ENCODE measurements around the gene ADAMTS4.

DNA sequence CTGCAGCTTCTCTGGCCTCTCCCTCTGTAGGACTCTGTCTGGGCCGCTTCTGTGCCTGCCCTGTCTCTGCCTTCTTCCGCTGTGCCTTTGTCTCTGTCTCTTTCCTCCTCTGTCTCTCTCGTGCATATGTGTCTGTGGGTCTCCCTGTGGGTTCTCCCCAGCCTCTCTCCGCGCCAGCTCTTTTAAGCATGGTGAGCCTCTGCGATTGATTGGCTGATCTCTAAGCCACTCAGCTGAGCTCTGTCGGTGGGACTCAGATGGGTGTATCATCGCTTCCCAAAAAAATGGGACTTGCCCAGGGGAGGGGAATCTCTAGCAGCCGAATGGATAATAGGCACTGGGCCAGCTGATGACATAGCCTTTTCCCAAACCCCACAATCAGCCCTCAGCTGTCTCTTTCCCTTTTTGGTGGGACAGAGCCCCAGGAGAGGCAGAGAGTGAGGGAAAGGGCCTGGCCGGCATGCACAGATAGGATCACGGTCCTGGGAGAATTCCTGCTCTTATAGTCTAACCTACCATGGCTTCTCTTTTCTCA is at the start of gene ADAMTS4:
- TF ChIP-seq, protein P1, sequence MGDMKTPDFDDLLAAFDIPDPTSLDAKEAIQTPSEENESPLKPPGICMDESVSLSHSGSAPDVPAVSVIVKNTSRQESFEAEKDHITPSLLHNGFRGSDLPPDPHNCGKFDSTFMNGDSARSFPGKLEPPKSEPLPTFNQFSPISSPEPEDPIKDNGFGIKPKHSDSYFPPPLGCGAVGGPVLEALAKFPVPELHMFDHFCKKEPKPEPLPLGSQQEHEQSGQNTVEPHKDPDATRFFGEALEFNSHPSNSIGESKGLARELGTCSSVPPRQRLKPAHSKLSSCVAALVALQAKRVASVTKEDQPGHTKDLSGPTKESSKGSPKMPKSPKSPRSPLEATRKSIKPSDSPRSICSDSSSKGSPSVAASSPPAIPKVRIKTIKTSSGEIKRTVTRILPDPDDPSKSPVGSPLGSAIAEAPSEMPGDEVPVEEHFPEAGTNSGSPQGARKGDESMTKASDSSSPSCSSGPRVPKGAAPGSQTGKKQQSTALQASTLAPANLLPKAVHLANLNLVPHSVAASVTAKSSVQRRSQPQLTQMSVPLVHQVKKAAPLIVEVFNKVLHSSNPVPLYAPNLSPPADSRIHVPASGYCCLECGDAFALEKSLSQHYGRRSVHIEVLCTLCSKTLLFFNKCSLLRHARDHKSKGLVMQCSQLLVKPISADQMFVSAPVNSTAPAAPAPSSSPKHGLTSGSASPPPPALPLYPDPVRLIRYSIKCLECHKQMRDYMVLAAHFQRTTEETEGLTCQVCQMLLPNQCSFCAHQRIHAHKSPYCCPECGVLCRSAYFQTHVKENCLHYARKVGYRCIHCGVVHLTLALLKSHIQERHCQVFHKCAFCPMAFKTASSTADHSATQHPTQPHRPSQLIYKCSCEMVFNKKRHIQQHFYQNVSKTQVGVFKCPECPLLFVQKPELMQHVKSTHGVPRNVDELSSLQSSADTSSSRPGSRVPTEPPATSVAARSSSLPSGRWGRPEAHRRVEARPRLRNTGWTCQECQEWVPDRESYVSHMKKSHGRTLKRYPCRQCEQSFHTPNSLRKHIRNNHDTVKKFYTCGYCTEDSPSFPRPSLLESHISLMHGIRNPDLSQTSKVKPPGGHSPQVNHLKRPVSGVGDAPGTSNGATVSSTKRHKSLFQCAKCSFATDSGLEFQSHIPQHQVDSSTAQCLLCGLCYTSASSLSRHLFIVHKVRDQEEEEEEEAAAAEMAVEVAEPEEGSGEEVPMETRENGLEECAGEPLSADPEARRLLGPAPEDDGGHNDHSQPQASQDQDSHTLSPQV (IDR thresholded peaks at IDR 0.05) = peak; percentile 15; the same call in 1 of the 2 replicates
- TF ChIP-seq, protein P2, sequence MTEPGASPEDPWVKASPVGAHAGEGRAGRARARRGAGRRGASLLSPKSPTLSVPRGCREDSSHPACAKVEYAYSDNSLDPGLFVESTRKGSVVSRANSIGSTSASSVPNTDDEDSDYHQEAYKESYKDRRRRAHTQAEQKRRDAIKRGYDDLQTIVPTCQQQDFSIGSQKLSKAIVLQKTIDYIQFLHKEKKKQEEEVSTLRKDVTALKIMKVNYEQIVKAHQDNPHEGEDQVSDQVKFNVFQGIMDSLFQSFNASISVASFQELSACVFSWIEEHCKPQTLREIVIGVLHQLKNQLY (CRISPR knock-in tag; conservative IDR thresholded peaks at IDR 0.05) = no peak
- TF ChIP-seq CBX2 (IDR thresholded peaks at IDR 0.05; ENCODE audit: insufficient read depth, low read length, poor library complexity, severe bottlenecking) (no peak), BRCA1 (IDR thresholded peaks at IDR 0.05) (no peak), BRCA1 (CRISPR knock-in tag; IDR thresholded peaks at IDR 0.05) (no peak), RFX5 (IDR thresholded peaks at IDR 0.05; ENCODE audit: low read depth, low read length) (no peak), HDAC2 (IDR thresholded peaks at IDR 0.05) (no peak), MTA3 (IDR thresholded peaks at IDR 0.05; ENCODE audit: borderline replicate concordance) (no peak), POLR2A (conservative IDR thresholded peaks at IDR 0.05) (peak; percentile 67), XRCC3 (IDR thresholded peaks at IDR 0.05) (no peak), CREM (IDR thresholded peaks at IDR 0.05; ENCODE audit: low read depth) (no peak)
- TF ChIP-seq, protein P3, sequence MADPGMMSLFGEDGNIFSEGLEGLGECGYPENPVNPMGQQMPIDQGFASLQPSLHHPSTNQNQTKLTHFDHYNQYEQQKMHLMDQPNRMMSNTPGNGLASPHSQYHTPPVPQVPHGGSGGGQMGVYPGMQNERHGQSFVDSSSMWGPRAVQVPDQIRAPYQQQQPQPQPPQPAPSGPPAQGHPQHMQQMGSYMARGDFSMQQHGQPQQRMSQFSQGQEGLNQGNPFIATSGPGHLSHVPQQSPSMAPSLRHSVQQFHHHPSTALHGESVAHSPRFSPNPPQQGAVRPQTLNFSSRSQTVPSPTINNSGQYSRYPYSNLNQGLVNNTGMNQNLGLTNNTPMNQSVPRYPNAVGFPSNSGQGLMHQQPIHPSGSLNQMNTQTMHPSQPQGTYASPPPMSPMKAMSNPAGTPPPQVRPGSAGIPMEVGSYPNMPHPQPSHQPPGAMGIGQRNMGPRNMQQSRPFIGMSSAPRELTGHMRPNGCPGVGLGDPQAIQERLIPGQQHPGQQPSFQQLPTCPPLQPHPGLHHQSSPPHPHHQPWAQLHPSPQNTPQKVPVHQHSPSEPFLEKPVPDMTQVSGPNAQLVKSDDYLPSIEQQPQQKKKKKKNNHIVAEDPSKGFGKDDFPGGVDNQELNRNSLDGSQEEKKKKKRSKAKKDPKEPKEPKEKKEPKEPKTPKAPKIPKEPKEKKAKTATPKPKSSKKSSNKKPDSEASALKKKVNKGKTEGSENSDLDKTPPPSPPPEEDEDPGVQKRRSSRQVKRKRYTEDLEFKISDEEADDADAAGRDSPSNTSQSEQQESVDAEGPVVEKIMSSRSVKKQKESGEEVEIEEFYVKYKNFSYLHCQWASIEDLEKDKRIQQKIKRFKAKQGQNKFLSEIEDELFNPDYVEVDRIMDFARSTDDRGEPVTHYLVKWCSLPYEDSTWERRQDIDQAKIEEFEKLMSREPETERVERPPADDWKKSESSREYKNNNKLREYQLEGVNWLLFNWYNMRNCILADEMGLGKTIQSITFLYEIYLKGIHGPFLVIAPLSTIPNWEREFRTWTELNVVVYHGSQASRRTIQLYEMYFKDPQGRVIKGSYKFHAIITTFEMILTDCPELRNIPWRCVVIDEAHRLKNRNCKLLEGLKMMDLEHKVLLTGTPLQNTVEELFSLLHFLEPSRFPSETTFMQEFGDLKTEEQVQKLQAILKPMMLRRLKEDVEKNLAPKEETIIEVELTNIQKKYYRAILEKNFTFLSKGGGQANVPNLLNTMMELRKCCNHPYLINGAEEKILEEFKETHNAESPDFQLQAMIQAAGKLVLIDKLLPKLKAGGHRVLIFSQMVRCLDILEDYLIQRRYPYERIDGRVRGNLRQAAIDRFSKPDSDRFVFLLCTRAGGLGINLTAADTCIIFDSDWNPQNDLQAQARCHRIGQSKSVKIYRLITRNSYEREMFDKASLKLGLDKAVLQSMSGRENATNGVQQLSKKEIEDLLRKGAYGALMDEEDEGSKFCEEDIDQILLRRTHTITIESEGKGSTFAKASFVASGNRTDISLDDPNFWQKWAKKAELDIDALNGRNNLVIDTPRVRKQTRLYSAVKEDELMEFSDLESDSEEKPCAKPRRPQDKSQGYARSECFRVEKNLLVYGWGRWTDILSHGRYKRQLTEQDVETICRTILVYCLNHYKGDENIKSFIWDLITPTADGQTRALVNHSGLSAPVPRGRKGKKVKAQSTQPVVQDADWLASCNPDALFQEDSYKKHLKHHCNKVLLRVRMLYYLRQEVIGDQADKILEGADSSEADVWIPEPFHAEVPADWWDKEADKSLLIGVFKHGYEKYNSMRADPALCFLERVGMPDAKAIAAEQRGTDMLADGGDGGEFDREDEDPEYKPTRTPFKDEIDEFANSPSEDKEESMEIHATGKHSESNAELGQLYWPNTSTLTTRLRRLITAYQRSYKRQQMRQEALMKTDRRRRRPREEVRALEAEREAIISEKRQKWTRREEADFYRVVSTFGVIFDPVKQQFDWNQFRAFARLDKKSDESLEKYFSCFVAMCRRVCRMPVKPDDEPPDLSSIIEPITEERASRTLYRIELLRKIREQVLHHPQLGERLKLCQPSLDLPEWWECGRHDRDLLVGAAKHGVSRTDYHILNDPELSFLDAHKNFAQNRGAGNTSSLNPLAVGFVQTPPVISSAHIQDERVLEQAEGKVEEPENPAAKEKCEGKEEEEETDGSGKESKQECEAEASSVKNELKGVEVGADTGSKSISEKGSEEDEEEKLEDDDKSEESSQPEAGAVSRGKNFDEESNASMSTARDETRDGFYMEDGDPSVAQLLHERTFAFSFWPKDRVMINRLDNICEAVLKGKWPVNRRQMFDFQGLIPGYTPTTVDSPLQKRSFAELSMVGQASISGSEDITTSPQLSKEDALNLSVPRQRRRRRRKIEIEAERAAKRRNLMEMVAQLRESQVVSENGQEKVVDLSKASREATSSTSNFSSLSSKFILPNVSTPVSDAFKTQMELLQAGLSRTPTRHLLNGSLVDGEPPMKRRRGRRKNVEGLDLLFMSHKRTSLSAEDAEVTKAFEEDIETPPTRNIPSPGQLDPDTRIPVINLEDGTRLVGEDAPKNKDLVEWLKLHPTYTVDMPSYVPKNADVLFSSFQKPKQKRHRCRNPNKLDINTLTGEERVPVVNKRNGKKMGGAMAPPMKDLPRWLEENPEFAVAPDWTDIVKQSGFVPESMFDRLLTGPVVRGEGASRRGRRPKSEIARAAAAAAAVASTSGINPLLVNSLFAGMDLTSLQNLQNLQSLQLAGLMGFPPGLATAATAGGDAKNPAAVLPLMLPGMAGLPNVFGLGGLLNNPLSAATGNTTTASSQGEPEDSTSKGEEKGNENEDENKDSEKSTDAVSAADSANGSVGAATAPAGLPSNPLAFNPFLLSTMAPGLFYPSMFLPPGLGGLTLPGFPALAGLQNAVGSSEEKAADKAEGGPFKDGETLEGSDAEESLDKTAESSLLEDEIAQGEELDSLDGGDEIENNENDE (IDR thresholded peaks at IDR 0.05; ENCODE audit: low read depth, low read length) = no peak
